GM12878 (cell line): Measurements from ENCODE around the gene YIF1A. TPM values are rescaled to one million over a fixed set of nuclear protein-coding genes. Genes with fewer than 3 reads are reported as not detected.
"Not testable (repeated sequence)": the region's sequence is repeated elsewhere in the genome, so short reads cannot be mapped to it uniquely, and the experiment has no call there.

Experiments used
- ATAC-seq: fragments of 200-7000 bp; cut with Tn5 transposase; 3 replicates; pipeline ENCODE4 v1.9.1; 2020; ENCODE audit warnings: mild to moderate bottlenecking, moderate library complexity
- BruUV-seq: library from RNA; stranded (reverse); fragments of 400-500 nt; replicated peaks from 2 replicates; lab custom pipeline; 2021; lab: Mats Ljungman, UMichigan
- CTCF ChIA-PET: fragments of 300-600 bp; sonication (Branson Sonifier 250); formaldehyde crosslinking; extraction: SDS; loops from one replicate; lab custom pipeline; 2021; ENCODE audit warnings: inconsistent platforms; lab: Yijun Ruan, JAX
- POLR2A ChIA-PET: fragments of 350-600 bp; formaldehyde crosslinking; extraction: SDS; loops from one replicate; lab custom pipeline; 2021; ENCODE audit warnings: inconsistent platforms; lab: Charles Lee
- RAD21 ChIA-PET: fragments of 300-600 bp; sonication (Branson Sonifier 250); formaldehyde crosslinking; loops from one replicate; lab custom pipeline; 2023; ENCODE audit warnings: antibody characterized with exemption; ENCODE audit not compliant: unreplicated experiment; lab: Charles Lee
- SMC1A ChIA-PET: fragments of 300-600 bp; sonication (Branson Sonifier 250); formaldehyde crosslinking; loops from one replicate; lab custom pipeline; 2023; ENCODE audit not compliant: unreplicated experiment, uncharacterized antibody; lab: Charles Lee
- DNase-seq: peaks from one replicate; pipeline ENCODE4 v3.0.0-alpha.2; 2011; ENCODE audit warnings: low read depth, low spot score
- FAIRE-seq: peaks from 3 replicates; lab custom pipeline; 2011; peaks lifted over from hg19 to GRCh38; lab: Jason Lieb, UNC
- H2AFZ ChIP-seq: 2 replicates; pipeline ENCODE4 v1.6.0; 2011; ENCODE audit warnings: low read depth, low read length, control low read depth; ENCODE audit not compliant: control insufficient read depth
- H3K27ac ChIP-seq: 2 replicates; pipeline ENCODE4 v1.5.1; 2011; ENCODE audit warnings: control low read depth; ENCODE audit not compliant: control insufficient read depth, insufficient read depth
- H3K27me3 ChIP-seq, 2 experiments: replicated peaks in 1 of 2; 2 replicates each; pipeline versions ENCODE4 v1.6.0 to v1.6.1; 2011; ENCODE audit warnings: low read length in 1 of 2; ENCODE audit not compliant: control insufficient read depth in 2 of 2, insufficient read depth in 2 of 2
- H3K36me3 ChIP-seq, 2 experiments: 2 replicates each; pipeline ENCODE4 v1.5.1; 2011; ENCODE audit warnings: low read length in 1 of 2; ENCODE audit not compliant: control insufficient read depth in 2 of 2, insufficient read depth in 2 of 2
- H3K4me1 ChIP-seq: 2 replicates; pipeline ENCODE4 v1.6.1; 2011; ENCODE audit warnings: mild to moderate bottlenecking, low read length, moderate library complexity, mixed read lengths; ENCODE audit not compliant: control insufficient read depth, insufficient read depth
- H3K4me2 ChIP-seq: 2 replicates; pipeline ENCODE4 v1.6.0; 2011; ENCODE audit warnings: control low read depth; ENCODE audit not compliant: control insufficient read depth, insufficient read depth
- H3K4me3 ChIP-seq: fragments of 200-600 bp; sonication (generic); 2 replicates; pipeline ENCODE4 v1.5.1; 2016
- H3K79me2 ChIP-seq: 2 replicates; pipeline ENCODE4 v1.6.0; 2011; ENCODE audit warnings: low read length; ENCODE audit not compliant: control insufficient read depth, insufficient read depth
- H3K9ac ChIP-seq: 2 replicates; pipeline ENCODE4 v1.8.0; 2011; ENCODE audit warnings: low read length, control low read depth, mixed read lengths; ENCODE audit not compliant: control insufficient read depth, insufficient read depth
- H3K9me3 ChIP-seq: replicated peaks from 3 replicates; pipeline ENCODE4 v1.5.1; 2011; ENCODE audit warnings: mild to moderate bottlenecking, low read length; ENCODE audit not compliant: control insufficient read depth, insufficient read depth
- H4K20me1 ChIP-seq: 2 replicates; pipeline ENCODE4 v1.6.0; 2011; ENCODE audit not compliant: control insufficient read depth, insufficient read depth
- CBFB ChIP-seq: IDR thresholded peaks from 2 replicates; pipeline ENCODE4 v1.6.1; 2016; ENCODE audit warnings: antibody characterized with exemption, low read depth
- DPF2 ChIP-seq: fragments of 450-650 bp; IDR thresholded peaks from 2 replicates; pipeline ENCODE4 v1.6.1; 2017; ENCODE audit warnings: mild to moderate bottlenecking
- EGR1 ChIP-seq, 2 experiments: IDR thresholded peaks; 1 replicate in 1 of 2; 2 replicates in 1 of 2; pipeline ENCODE4 v1.6.1; 2011 to 2012; ENCODE audit warnings: low read depth in 2 of 2, low read length in 2 of 2, borderline replicate concordance in 1 of 2, mild to moderate bottlenecking in 1 of 2, moderate library complexity in 1 of 2
- IKZF1 ChIP-seq: fragments of 450-650 bp; conservative IDR thresholded peaks from 2 replicates; pipeline ENCODE4 v1.6.1; 2017; ENCODE audit warnings: antibody characterized with exemption, mild to moderate bottlenecking
- IKZF2 ChIP-seq, 2 experiments: fragments of 450-650 bp; IDR thresholded peaks; 2 replicates each; pipeline ENCODE4 v1.6.1; 2017; ENCODE audit warnings: mild to moderate bottlenecking in 2 of 2, moderate library complexity in 2 of 2
- LARP7 ChIP-seq: fragments of 450-650 bp; IDR thresholded peaks from 2 replicates; pipeline ENCODE4 v1.6.1; 2017; ENCODE audit warnings: mild to moderate bottlenecking
- MTA3 ChIP-seq: IDR thresholded peaks from 2 replicates; pipeline ENCODE4 v1.6.1; 2012; ENCODE audit warnings: low read length, inconsistent platforms, borderline replicate concordance
- NFXL1 ChIP-seq: fragments of 450-650 bp; IDR thresholded peaks from 2 replicates; pipeline ENCODE4 v1.6.1; 2017; ENCODE audit warnings: antibody characterized with exemption, mild to moderate bottlenecking, borderline replicate concordance
- NFYA ChIP-seq: IDR thresholded peaks from 2 replicates; pipeline ENCODE4 v1.6.1; 2011; ENCODE audit warnings: low read depth, mild to moderate bottlenecking, low read length, improper control_type of control experiment, borderline replicate concordance
- POLR2A ChIP-seq: IDR thresholded peaks from 2 replicates; pipeline ENCODE4 v1.6.1; 2011; ENCODE audit warnings: low read depth, mild to moderate bottlenecking, low read length
- POLR2AphosphoS2 ChIP-seq: IDR thresholded peaks from 2 replicates; pipeline ENCODE4 v1.6.1; 2011; ENCODE audit warnings: low read depth, mild to moderate bottlenecking, low read length, improper control_type of control experiment, moderate library complexity
- RUNX3 ChIP-seq: IDR thresholded peaks from 2 replicates; pipeline ENCODE4 v1.6.1; 2012; ENCODE audit warnings: low read length, inconsistent platforms
- STAT3 ChIP-seq: IDR thresholded peaks from 2 replicates; pipeline ENCODE4 v1.6.1; 2011; ENCODE audit warnings: low read depth, low read length, improper control_type of control experiment
- TCF12 ChIP-seq: IDR thresholded peaks from 2 replicates; pipeline ENCODE4 v1.6.1; 2011; ENCODE audit warnings: low read depth, mild to moderate bottlenecking, low read length
- YY1 ChIP-seq: IDR thresholded peaks from 2 replicates; pipeline ENCODE4 v1.6.1; 2011; ENCODE audit warnings: low read depth, mild to moderate bottlenecking, low read length
- ZSCAN29 ChIP-seq: fragments of 450-650 bp; IDR thresholded peaks from 2 replicates; pipeline ENCODE4 v1.6.1; 2017; ENCODE audit warnings: mild to moderate bottlenecking, moderate library complexity
- WGBS: methylation state at CpG from one replicate; pipeline ENCODE4 v1.1.6; 2016; ENCODE audit warnings: low lambda C conversion rate; ENCODE audit not compliant: insufficient replicate concordance, insufficient coverage; ENCODE audit errors: missing lambda C conversion rate; 5-methylcytosine and 5-hydroxymethylcytosine counted together
- in situ Hi-C: fragments of 300-500 bp; cut with MboI; formaldehyde crosslinking; loops from 9 replicates; pipeline ENCODE4 v1.14.3; 2018; ENCODE audit warnings: mixed read lengths
- intact Hi-C: fragments of 100-400 bp; cut with micrococcal nuclease; formaldehyde crosslinking; loops from one replicate; pipeline ENCODE4 v1.14.2; 2022; ENCODE audit not compliant: unreplicated experiment
- polyA plus RNA-seq, 11 experiments: library from polyadenylated mRNA; depleted of rRNA in 4 of 11; unstranded in 6 of 11; stranded (reverse) in 5 of 11; fragments of >200 nt; fragmentation: Nextera tagmentation in 4 of 11; fragmentation: Illumina TruSeq in 1 of 11; extraction: Ambion mirVana in 4 of 11; extraction: Trizol in 1 of 11; gene quantifications; 1 replicate in 1 of 11; 2 replicates in 10 of 11; pipeline versions ENCODE4 v1.2.1 to v1.2.3, GENCODE V29; 2011 to 2016; ENCODE audit warnings: inconsistent platforms in 2 of 11, missing spikeins in 2 of 11, low read depth in 1 of 11
- total RNA-seq, 4 experiments: library from RNA; depleted of rRNA in 3 of 4; stranded (reverse); fragments of >200 nt in 3 of 4; fragmentation: Illumina TruSeq in 1 of 4; extraction: Trizol in 1 of 4; gene quantifications; 2 replicates each; pipeline versions ENCODE4 v1.2.1 to v1.2.3, GENCODE V29; 2013 to 2021
- TF ChIP-seq, protein P1 (sequence below): fragments of 450-650 bp; IDR thresholded peaks from 2 replicates; pipeline ENCODE4 v1.6.1; 2016; ENCODE audit warnings: mild to moderate bottlenecking

YIF1A gene
- total and polyA plus RNA-seq, 10 of the 15 experiments (the other 5 are each of a cell fraction or from before 2014, with no cell fraction given), result 6.6 to 128 (median 71.7) TPM

DNA sequence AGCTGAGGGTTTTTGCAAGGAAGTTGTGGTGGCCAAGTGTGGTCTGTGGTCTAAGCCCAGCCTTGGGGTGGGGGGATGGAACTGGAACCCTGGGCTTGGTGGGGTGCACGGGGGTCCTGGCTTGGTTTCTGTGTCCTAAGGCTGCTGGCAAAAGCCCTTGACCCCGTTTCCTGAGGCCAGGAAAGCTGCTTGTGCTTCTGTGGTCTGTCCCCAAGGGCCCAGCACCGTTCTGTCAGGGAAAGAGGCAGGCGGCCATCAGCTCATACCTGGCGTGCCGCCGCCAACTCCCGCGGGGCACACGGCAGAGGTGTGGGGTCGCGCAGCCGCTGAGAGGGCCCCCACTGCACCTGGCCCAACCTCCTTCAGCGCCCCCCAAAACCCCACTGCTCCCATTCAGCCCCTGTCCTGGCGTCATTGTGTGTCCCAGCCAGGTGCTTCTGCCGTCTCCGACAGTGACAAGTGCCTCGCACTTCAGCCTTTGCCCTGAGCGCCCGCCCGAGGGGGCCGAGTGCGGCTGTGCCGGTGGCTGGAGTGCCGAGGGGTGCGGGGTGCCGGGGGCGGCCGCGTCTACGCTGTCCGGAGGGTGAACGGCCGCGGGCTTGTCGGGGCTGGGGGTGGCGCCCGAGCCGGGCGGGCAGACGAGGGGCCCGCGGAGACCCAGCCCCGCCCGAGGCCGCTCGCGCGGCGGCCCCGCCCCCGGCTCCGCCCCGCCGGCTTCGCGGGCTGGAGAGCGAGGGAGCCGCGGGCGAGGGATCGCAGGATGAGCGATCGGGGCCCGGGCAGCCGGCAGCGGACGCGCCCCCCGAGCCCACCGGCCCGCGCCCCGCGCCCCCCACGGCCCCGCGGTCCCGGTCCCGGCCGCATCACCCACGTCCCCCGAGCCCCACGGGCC is 11.2 kb downstream of the YIF1A start, which contains the start of gene CNIH2:
Gene CNIH2, plus strand, starts transcription at position 705 of the 892 bp plus-strand sequence. CDS start 282 bp downstream, outside the sequence.
- DNase-seq (no peak), ATAC-seq (peak; percentile 56), FAIRE-seq (peak; percentile 35)
- Histone ChIP-seq H3K79me2 (no peaks in the 10 kb centered on the region), H4K20me1 (no peaks in the 10 kb centered on the region; the same call in 1 of the 2 replicates), H2AFZ (no peak within 1 kb of the TSS), H3K27ac (no peak within 1 kb of the TSS), H3K4me3 (no peak within 1 kb of the TSS; the same call in 1 of the 2 replicates), H3K36me3 (peaks cover 9 to 24% of the 10 kb centered on the region in 2 experiments), H3K27me3 (no peaks in the 10 kb centered on the region), H3K9ac (no peak within 1 kb of the TSS; the same call in 1 of the 2 replicates), H3K4me1 (peaks cover 8% of the 10 kb centered on the region), H3K4me2 (peak within 1 kb of the TSS; percentile 69), H3K9me3 (no peaks in the 10 kb centered on the region)
- RAD21 ChIA-PET, result no interaction called here
- intact Hi-C loops (no loop called here), in situ Hi-C loops (no loop called here)
- CTCF ChIA-PET, result interaction anchor here (1.3 kb wide), 1 partner anchor 19 kb away, joined by 3 read pairs; no protein-coding TSS in a partner anchor
- POLR2A ChIA-PET, result no interaction called here
- SMC1A ChIA-PET, result interaction anchor here (1.0 to 1.1 kb wide), 2 partner anchors 10 to 11 kb away, joined by 3 to 4 read pairs; partner anchors contain the start of gene YIF1A
- TF ChIP-seq IKZF2 (IDR thresholded peaks at IDR 0.05), result peak in 1 of 2 experiments; percentile 13; a peak in 1 of 4 replicates
- TF ChIP-seq LARP7, result peak; percentile 50; the same call in 1 of the 2 replicates
- TF ChIP-seq DPF2, result 0 out of 2 replicates have a peak, but pooled peaks have one; percentile 52
- TF ChIP-seq MTA3, result peak; percentile 38; the same call in 1 of the 2 replicates
- no peak for TF ChIP-seq TCF12
- TF ChIP-seq POLR2A, result peak; percentile 54; the same call in 1 of the 2 replicates
- TF ChIP-seq POLR2AphosphoS2, result 0 out of 2 replicates have a peak, but pooled peaks have one; percentile 34
- peak; percentile 1; the same call in 1 of the 2 replicates for TF ChIP-seq YY1
- no peak for TF ChIP-seq STAT3
- TF ChIP-seq RUNX3, result peak; percentile 75
- 0 out of 3 replicates have a peak, but pooled peaks of 1 of the 2 experiments have one; percentile 11 for TF ChIP-seq EGR1 (IDR thresholded peaks at IDR 0.05; ENCODE audit: borderline replicate concordance in 1 of 2, low read depth in 2 of 2, low read length in 2 of 2)
- no peak for TF ChIP-seq NFYA
- TF ChIP-seq, protein P1, sequence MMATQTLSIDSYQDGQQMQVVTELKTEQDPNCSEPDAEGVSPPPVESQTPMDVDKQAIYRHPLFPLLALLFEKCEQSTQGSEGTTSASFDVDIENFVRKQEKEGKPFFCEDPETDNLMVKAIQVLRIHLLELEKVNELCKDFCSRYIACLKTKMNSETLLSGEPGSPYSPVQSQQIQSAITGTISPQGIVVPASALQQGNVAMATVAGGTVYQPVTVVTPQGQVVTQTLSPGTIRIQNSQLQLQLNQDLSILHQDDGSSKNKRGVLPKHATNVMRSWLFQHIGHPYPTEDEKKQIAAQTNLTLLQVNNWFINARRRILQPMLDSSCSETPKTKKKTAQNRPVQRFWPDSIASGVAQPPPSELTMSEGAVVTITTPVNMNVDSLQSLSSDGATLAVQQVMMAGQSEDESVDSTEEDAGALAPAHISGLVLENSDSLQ, result 0 out of 2 replicates have a peak, but pooled peaks have one; percentile 8
- TF ChIP-seq CBFB, result peak; percentile 30; the same call in 1 of the 2 replicates
- TF ChIP-seq IKZF1, result peak; percentile 19; the same call in 1 of the 2 replicates
- TF ChIP-seq ZSCAN29, result peak; percentile 96
- no peak for TF ChIP-seq NFXL1
- BruUV-seq, result no TSS peak
- WGBS, result under 1% methylated on average over 30 of the region's 84 CpGs

DNA sequence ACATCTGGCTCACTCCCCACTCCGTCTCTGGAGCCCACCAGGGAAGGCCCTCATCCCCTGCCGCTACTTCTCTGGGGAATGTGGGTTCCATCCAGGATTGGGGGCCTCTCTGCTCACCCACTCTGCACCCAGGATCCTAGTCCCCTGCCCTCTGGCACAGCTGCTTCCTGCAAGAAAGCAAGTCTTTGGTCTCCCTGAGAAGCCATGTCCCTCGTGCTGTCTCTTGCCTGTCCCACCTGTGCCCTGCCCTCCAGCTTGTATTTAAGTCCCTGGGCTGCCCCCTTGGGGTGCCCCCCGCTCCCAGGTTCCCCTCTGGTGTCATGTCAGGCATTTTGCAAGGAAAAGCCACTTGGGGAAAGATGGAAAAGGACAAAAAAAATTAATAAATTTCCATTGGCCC is 11.9 kb downstream of the YIF1A start:
- WGBS, result 59% methylated on average over 4 of the region's 4 CpGs
- ChIA-PET SMC1A (interaction anchor here (1.0 to 1.1 kb wide), 2 partner anchors 9 to 12 kb away, joined by 3 to 4 read pairs; partner anchors contain the start of gene YIF1A), CTCF (interaction anchor here (1.3 kb wide), 1 partner anchor 18 kb away, joined by 3 read pairs; no protein-coding TSS in a partner anchor)
- in situ Hi-C loops, H3K4me1 ChIP-seq, DNase-seq, H4K20me1 ChIP-seq, H3K9me3 ChIP-seq, FAIRE-seq, H3K27me3 ChIP-seq, H2AFZ ChIP-seq, H3K4me3 ChIP-seq, H3K27ac ChIP-seq, H3K9ac ChIP-seq, BruUV-seq, intact Hi-C loops, RAD21 ChIA-PET, POLR2A ChIA-PET, H3K79me2 ChIP-seq, H3K4me2 ChIP-seq: not testable (repeated sequence)
- peaks cover 15 to 29% of the 10 kb centered on the region in 2 experiments for H3K36me3 ChIP-seq
- peak; percentile 22; the same call in 2 of the 3 replicates for ATAC-seq
